ENCODE results near the gene GAD2.

The GAD2 gene

GRCh38 chr10:26214551-26215395, 1.8 kb upstream of the GAD2 start:
- POLR2A ChIA-PET: no interaction called here
- no peak overlapping the region for H3K4me3 ChIP-seq (ENCODE audit: low read depth, low read length)
- no peak for TF ChIP-seq ZNF600 (tag by site-specific recombination; IDR thresholded peaks at IDR 0.05)
- no peak for TF ChIP-seq ZNF174 (tag by site-specific recombination; IDR thresholded peaks at IDR 0.05)
- TF ChIP-seq ZNF394 (tag by site-specific recombination; IDR thresholded peaks at IDR 0.05; ENCODE audit: borderline replicate concordance): no peak
- no peak for TF ChIP-seq ZNF19 (tag by site-specific recombination; IDR thresholded peaks at IDR 0.05; ENCODE audit: low read depth)
- TF ChIP-seq ZNF274 (IDR thresholded peaks at IDR 0.05; ENCODE audit: low read length): no peak
- TF ChIP-seq ZNF274 (tag by site-specific recombination; IDR thresholded peaks at IDR 0.05; ENCODE audit: borderline replicate concordance): no peak
- no peak for TF ChIP-seq ZSCAN16 (tag by site-specific recombination; IDR thresholded peaks at IDR 0.05)
- TF ChIP-seq ZBTB1 (tag by site-specific recombination; IDR thresholded peaks at IDR 0.05): no peak
- no peak for TF ChIP-seq AEBP2 (tag by site-specific recombination; IDR thresholded peaks at IDR 0.05; ENCODE audit: borderline replicate concordance)
- no peak for TF ChIP-seq CTCF (tag by site-specific recombination; IDR thresholded peaks at IDR 0.05)
- no peak for TF ChIP-seq ZNF530 (tag by site-specific recombination; IDR thresholded peaks at IDR 0.05; ENCODE audit: low read depth)
- TF ChIP-seq RBAK (tag by site-specific recombination; IDR thresholded peaks at IDR 0.05): no peak
- TF ChIP-seq ZFP3 (tag by site-specific recombination; IDR thresholded peaks at IDR 0.05; ENCODE audit: low read depth): no peak
- no peak for TF ChIP-seq ZNF785 (tag by site-specific recombination; IDR thresholded peaks at IDR 0.05)
- TF ChIP-seq ZNF2 (tag by site-specific recombination; IDR thresholded peaks at IDR 0.05): no peak
- no peak for TF ChIP-seq ZNF138 (tag by site-specific recombination; IDR thresholded peaks at IDR 0.05; ENCODE audit: borderline replicate concordance)
- TF ChIP-seq ZNF580 (tag by site-specific recombination; IDR thresholded peaks at IDR 0.05): no peak
- no peak for TF ChIP-seq ZBTB17 (tag by site-specific recombination; IDR thresholded peaks at IDR 0.05)
- CTCF ChIA-PET: no interaction called here
- peaks cover 6% of the 10 kb centered on the region; the same call in 1 of the 2 replicates for H3K4me1 ChIP-seq (ENCODE audit: control insufficient read depth, insufficient read depth, low read length)
- H3K9me3 ChIP-seq (ENCODE audit: control insufficient read depth, insufficient read depth, low read depth, low read length): no peaks in the 10 kb centered on the region
- H3K36me3 ChIP-seq (ENCODE audit: control insufficient read depth in 2 of 2, insufficient read depth in 1 of 2, low read length in 2 of 2): no peaks in the 10 kb centered on the region
- H3K27ac ChIP-seq (ENCODE audit: extremely low read depth, low read depth, low read length): no peak overlapping the region

- ChIA-PET POLR2A (no interaction called here), CTCF (no interaction called here)
- Histone ChIP-seq H3K4me3 (ENCODE audit: low read depth, low read length) (0 out of 2 replicates have a peak overlapping the region, but pooled peaks have one; percentile 23), H3K27ac (ENCODE audit: extremely low read depth, low read depth, low read length) (no peak overlapping the region), H3K4me1 (ENCODE audit: control insufficient read depth, insufficient read depth, low read length) (peaks cover 6% of the 10 kb centered on the region; the same call in 1 of the 2 replicates), H3K9me3 (ENCODE audit: control insufficient read depth, insufficient read depth, low read depth, low read length) (no peaks in the 10 kb centered on the region), H3K36me3 (ENCODE audit: control insufficient read depth in 2 of 2, insufficient read depth in 1 of 2, low read length in 2 of 2) (no peaks in the 10 kb centered on the region)
- no peak for TF ChIP-seq ZNF580 (tag by site-specific recombination; IDR thresholded peaks at IDR 0.05)
- no peak for TF ChIP-seq ZNF626 (tag by site-specific recombination; IDR thresholded peaks at IDR 0.05)
- no peak for TF ChIP-seq ZNF768 (tag by site-specific recombination; IDR thresholded peaks at IDR 0.05)
- no peak for TF ChIP-seq TSHZ1 (tag by site-specific recombination; IDR thresholded peaks at IDR 0.05; ENCODE audit: borderline replicate concordance)
- no peak for TF ChIP-seq ZNF350 (tag by site-specific recombination; IDR thresholded peaks at IDR 0.05)
- no peak for TF ChIP-seq PRDM6 (tag by site-specific recombination; IDR thresholded peaks at IDR 0.05)
Measured at GRCh38 chr10:26215396-26215934, 1.1 kb upstream of the GAD2 start.

All from HEK293 (cell line).